H9 (cell line): ENCODE data around the gene RNASET2. TPM values are rescaled to one million over a fixed set of nuclear protein-coding genes. Genes with fewer than 3 reads are reported as not detected.

Source experiments
- DNase-seq: peaks from one replicate; pipeline ENCODE4 v3.0.0-alpha.2; 2017
- H2AFZ ChIP-seq: one replicate; pipeline ENCODE4 v1.6.1; 2013; ENCODE audit warnings: mild to moderate bottlenecking, low read length, control low read depth, moderate library complexity
- H2AK5ac ChIP-seq: 2 replicates; pipeline ENCODE4 v1.6.1; 2013; ENCODE audit warnings: low read length, control low read depth, mixed read lengths; ENCODE audit not compliant: insufficient read length
- H2BK120ac ChIP-seq: one replicate; pipeline ENCODE4 v1.6.1; 2013; ENCODE audit warnings: low read depth, mild to moderate bottlenecking, low read length, control low read depth, inconsistent platforms; ENCODE audit not compliant: poor library complexity, severe bottlenecking
- H2BK12ac ChIP-seq: 2 replicates; pipeline ENCODE4 v1.6.1; 2013; ENCODE audit warnings: low read length, control low read depth, mixed read lengths, low read depth; ENCODE audit not compliant: insufficient read length
- H2BK15ac ChIP-seq: 2 replicates; pipeline ENCODE4 v1.6.1; 2013; ENCODE audit warnings: low read depth, low read length, control low read depth
- H2BK20ac ChIP-seq: one replicate; pipeline ENCODE4 v1.6.1; 2013; ENCODE audit warnings: low read depth, mild to moderate bottlenecking, low read length, control low read depth, inconsistent platforms; ENCODE audit not compliant: poor library complexity, severe bottlenecking
- H2BK5ac ChIP-seq: 2 replicates; pipeline ENCODE4 v1.6.1; 2013; ENCODE audit warnings: low read length, control low read depth, mixed read lengths; ENCODE audit not compliant: insufficient read length
- H3K14ac ChIP-seq: 2 replicates; pipeline ENCODE4 v1.6.1; 2013; ENCODE audit warnings: low read length, control low read depth; ENCODE audit not compliant: insufficient read depth
- H3K18ac ChIP-seq: 2 replicates; pipeline ENCODE4 v1.6.1; 2013; ENCODE audit warnings: low read depth, mild to moderate bottlenecking, mixed read lengths, low read length, control low read depth; ENCODE audit not compliant: insufficient read length
- H3K23ac ChIP-seq: 2 replicates; pipeline ENCODE4 v1.6.1; 2013; ENCODE audit warnings: low read length, control low read depth, mixed read lengths, low read depth; ENCODE audit not compliant: insufficient read length
- H3K23me2 ChIP-seq: 2 replicates; pipeline ENCODE4 v1.6.1; 2013; ENCODE audit warnings: low read depth, mild to moderate bottlenecking, mixed read lengths, low read length, control low read depth; ENCODE audit not compliant: insufficient read length, poor library complexity, severe bottlenecking
- H3K27ac ChIP-seq: 2 replicates; pipeline ENCODE4 v1.5.1; 2013; ENCODE audit warnings: low read length, control low read depth, mixed read lengths, low read depth; ENCODE audit not compliant: insufficient read length
- H3K27me3 ChIP-seq: 2 replicates; pipeline ENCODE4 v1.6.1; 2013; ENCODE audit warnings: low read length, control low read depth, inconsistent platforms; ENCODE audit not compliant: insufficient read depth
- H3K4ac ChIP-seq: 2 replicates; pipeline ENCODE4 v1.6.1; 2013; ENCODE audit warnings: low read depth, mild to moderate bottlenecking, control low read depth, inconsistent platforms, low read length, moderate library complexity
- H3K4me1 ChIP-seq: 2 replicates; pipeline ENCODE4 v1.6.1; 2013; ENCODE audit warnings: low read length, control low read depth, inconsistent platforms; ENCODE audit not compliant: insufficient read depth
- H3K4me2 ChIP-seq: 2 replicates; pipeline ENCODE4 v1.6.1; 2013; ENCODE audit warnings: low read length, control low read depth, mixed read lengths; ENCODE audit not compliant: insufficient read length, insufficient read depth
- H3K56ac ChIP-seq: 2 replicates; pipeline ENCODE4 v1.6.1; 2013; ENCODE audit warnings: low read depth, mild to moderate bottlenecking, mixed read lengths, low read length, control low read depth; ENCODE audit not compliant: insufficient read length
- H3K79me1 ChIP-seq: 2 replicates; pipeline ENCODE4 v1.6.1; 2013; ENCODE audit warnings: low read depth, mild to moderate bottlenecking, moderate library complexity, low read length, control low read depth, inconsistent platforms; ENCODE audit not compliant: insufficient read depth, poor library complexity, severe bottlenecking
- H3K79me2 ChIP-seq: 2 replicates; pipeline ENCODE4 v1.6.1; 2013; ENCODE audit warnings: low read length, control low read depth, inconsistent platforms; ENCODE audit not compliant: insufficient read depth
- H3K9ac ChIP-seq: 2 replicates; pipeline ENCODE4 v1.6.1; 2013; ENCODE audit warnings: low read length, control low read depth, mixed read lengths; ENCODE audit not compliant: insufficient read length; ENCODE audit errors: extremely low read depth
- H3K9me3 ChIP-seq: one replicate; pipeline ENCODE4 v1.6.1; 2013; ENCODE audit warnings: low read depth, low read length, inconsistent platforms; ENCODE audit not compliant: control insufficient read depth
- H3T11ph ChIP-seq: one replicate; pipeline ENCODE4 v1.6.1; 2013; ENCODE audit warnings: mild to moderate bottlenecking, low read length, control low read depth, inconsistent platforms
- H4K20me1 ChIP-seq: one replicate; pipeline ENCODE4 v1.6.1; 2013; ENCODE audit not compliant: control insufficient read depth, insufficient read length, insufficient read depth
- H4K5ac ChIP-seq: 2 replicates; pipeline ENCODE4 v1.6.1; 2013; ENCODE audit warnings: low read depth, mild to moderate bottlenecking, mixed read lengths, low read length, control low read depth; ENCODE audit not compliant: insufficient read length
- H4K8ac ChIP-seq: replicated peaks from 2 replicates; pipeline ENCODE4 v1.6.1; 2013; ENCODE audit warnings: low read length, control low read depth, mixed read lengths, low read depth; ENCODE audit not compliant: insufficient read length
- H4K91ac ChIP-seq: 2 replicates; pipeline ENCODE4 v1.6.1; 2013; ENCODE audit warnings: low read depth, mild to moderate bottlenecking, moderate library complexity, mixed read lengths, low read length, control low read depth; ENCODE audit not compliant: insufficient read length
- H3K27ac Mint-ChIP-seq, 3 experiments: 2 replicates in 2 of 3; 3 replicates in 1 of 3; pipeline ENCODE4 v1.8.0; 2020 to 2021; ENCODE audit warnings: mixed read lengths in 3 of 3, mild to moderate bottlenecking in 1 of 3, moderate library complexity in 1 of 3
- H3K27me3 Mint-ChIP-seq: 2 replicates; pipeline ENCODE4 v1.8.0; 2021; ENCODE audit warnings: low read depth, mild to moderate bottlenecking, moderate library complexity, mixed read lengths
- H3K36me3 Mint-ChIP-seq, 3 experiments: 2 replicates in 2 of 3; 3 replicates in 1 of 3; pipeline ENCODE4 v1.8.0; 2020 to 2021; ENCODE audit warnings: low read depth in 3 of 3, mixed read lengths in 3 of 3; ENCODE audit not compliant: insufficient read depth in 1 of 3
- H3K4me1 Mint-ChIP-seq, 2 experiments: 2 replicates each; pipeline ENCODE4 v1.8.0; 2020; ENCODE audit warnings: mixed read lengths in 2 of 2
- H3K4me3 Mint-ChIP-seq, 2 experiments: 2 replicates in 1 of 2; 3 replicates in 1 of 2; pipeline ENCODE4 v1.8.0; 2020 to 2021; ENCODE audit warnings: mild to moderate bottlenecking in 2 of 2, mixed read lengths in 2 of 2, moderate library complexity in 1 of 2
- H3K9me3 Mint-ChIP-seq, 2 experiments: 2 replicates in 1 of 2; 3 replicates in 1 of 2; pipeline ENCODE4 v1.8.0; 2020; ENCODE audit warnings: mild to moderate bottlenecking in 2 of 2, mixed read lengths in 2 of 2, moderate library complexity in 1 of 2
- CTCF ChIP-seq: fragments of 200-600 bp; sonication (generic); conservative IDR thresholded peaks from 3 replicates; pipeline ENCODE4 v1.8.0; 2021; ENCODE audit warnings: antibody characterized with exemption, mild to moderate bottlenecking
- WGBS: extraction: QIAGEN DNeasy Blood & Tissue Kit; methylation state at CpG from one replicate; pipeline ENCODE4 v1.1.7; 2013; ENCODE audit warnings: missing lambda C conversion rate, low lambda C conversion rate, mixed read lengths; ENCODE audit not compliant: insufficient read length; ENCODE audit errors: extremely low coverage; 5-methylcytosine and 5-hydroxymethylcytosine counted together
- total RNA-seq: library from RNA; stranded (reverse); gene quantifications from 2 replicates; pipeline ENCODE4 v1.2.1, GENCODE V29; 2021

The RNASET2 gene
- total RNA-seq, 1 experiment from 2014 or later: 28.2 TPM

GRCh38 chr6:166907373-166907841 is 48.9 kb downstream of the RNASET2 start:
- Histone ChIP-seq H3K79me1 (no peaks in the 10 kb centered on the region), H4K20me1 (no peaks in the 10 kb centered on the region), H2BK12ac (no peak overlapping the region), H2BK20ac (no peak overlapping the region), H3K56ac (no peak overlapping the region), H4K8ac (no peak overlapping the region), H3K23me2 (no peaks in the 10 kb centered on the region), H2BK120ac (no peak overlapping the region), H2BK5ac (no peak overlapping the region), H2AFZ (no peak overlapping the region), H3K79me2 (no peaks in the 10 kb centered on the region), H3K9me3 (no peaks in the 10 kb centered on the region), H3K14ac (no peak overlapping the region), H3K9ac (no peak overlapping the region), H3T11ph (no peak overlapping the region), H2AK5ac (no peak overlapping the region), H3K27me3 (no peaks in the 10 kb centered on the region), H3K4ac (no peak overlapping the region), H3K27ac (no peak overlapping the region), H3K23ac (no peak overlapping the region), H3K4me1 (no peaks in the 10 kb centered on the region), H3K4me2 (no peak overlapping the region), H3K18ac (no peak overlapping the region), H4K91ac (no peak overlapping the region), H4K5ac (no peak overlapping the region), H2BK15ac (no peak overlapping the region)
- peak overlapping the region in 1 of 3 experiments; percentile 16; a peak in 1 of 7 replicates for H3K27ac Mint-ChIP-seq
- no peaks in the 10 kb centered on the region; a peak in 1 of 5 replicates for H3K9me3 Mint-ChIP-seq
- WGBS: no CpG with 5 or more reads among the region's 8 CpGs
- TF ChIP-seq CTCF: no peak
- peaks cover 16 to 17% of the 10 kb centered on the region in 2 experiments for H3K4me1 Mint-ChIP-seq
- peaks cover 0 to 9% (median 0%) of the 10 kb centered on the region in 3 experiments; a peak in 4 of 7 replicates for H3K36me3 Mint-ChIP-seq
- no peak for DNase-seq
- no peak overlapping the region for H3K4me3 Mint-ChIP-seq
- peaks cover 6% of the 10 kb centered on the region for H3K27me3 Mint-ChIP-seq
